Esophagus muscularis mucosa (tissue), 3 donors: ENCODE measurements around the gene DEAF1.

Experiments
- CTCF ChIP-seq, 3 experiments: fragments of 200-600 bp in 2 of 3; fragments of 450-650 bp in 1 of 3; sonication (generic) in 2 of 3; IDR thresholded peaks; one replicate each; pipeline ENCODE4 v1.5.1; 2017 to 2019; ENCODE audit warnings: antibody characterized with exemption in 3 of 3, mild to moderate bottlenecking in 2 of 3, moderate library complexity in 1 of 3
- POLR2A ChIP-seq: fragments of 450-650 bp; IDR thresholded peaks from one replicate; pipeline ENCODE4 v1.6.1; 2017; ENCODE audit warnings: antibody characterized with exemption, moderate library complexity, mild to moderate bottlenecking, low read depth

- no peak for TF ChIP-seq POLR2A
- TF ChIP-seq CTCF (IDR thresholded peaks at IDR 0.05), result no peak
Observed at GRCh38 chr11:726278-727220, 31.5 kb upstream of the DEAF1 start.
